ENCODE results near the gene RNF123. TPM values are rescaled to one million over a fixed set of nuclear protein-coding genes. Genes with fewer than 3 reads are reported as not detected.

RNF123 gene
- total and polyA plus RNA-seq, 4 donors = 22.2 to 45.0 (median 23.1) TPM

- WGBS, 2 donors = 54 to 66% methylated on average over 18 of the region's 18 CpGs
- Histone ChIP-seq H3K9me3 (ENCODE audit: control insufficient read depth in 4 of 4, insufficient read depth in 3 of 4, low read length in 3 of 4) (peaks cover 0 to 1% (median 0%) of the 10 kb centered on the region in 4 donors), H3K4me3 (no peak overlapping the region), H3K36me3 (ENCODE audit: control insufficient read depth in 4 of 4, insufficient read depth in 4 of 4, low read length in 4 of 4) (no peaks in the 10 kb centered on the region), H3K27ac (ENCODE audit: low read depth in 1 of 2, low read length in 1 of 2) (no peak overlapping the region), H3K9ac (ENCODE audit: insufficient read depth in 1 of 2, low read length in 2 of 2) (no peak overlapping the region), H3K4me1 (ENCODE audit: control insufficient read depth in 5 of 5, insufficient read depth in 5 of 5, low read length in 5 of 5) (no peaks in the 10 kb centered on the region), H3K27me3 (ENCODE audit: control insufficient read depth in 3 of 3, insufficient read depth in 3 of 3, low read length in 2 of 3) (no peaks in the 10 kb centered on the region)
- ATAC-seq (ENCODE audit: insufficient read depth, low FRiP score) (no peak), DNase-seq (no peak)
- no peak for TF ChIP-seq CTCF (IDR thresholded peaks at IDR 0.05; ENCODE audit: control extremely low read depth, extremely low read depth)
Observed at GRCh38 chr3:49656541-49657112, 32.7 kb upstream of the RNF123 start.

- ATAC-seq (ENCODE audit: insufficient read depth, low FRiP score) = no peak
- H3K36me3 ChIP-seq (ENCODE audit: control insufficient read depth in 4 of 4, insufficient read depth in 4 of 4, low read length in 4 of 4) = no peaks in the 10 kb centered on the region
- no peak overlapping the region for H3K4me3 ChIP-seq
- H3K4me1 ChIP-seq (ENCODE audit: control insufficient read depth in 5 of 5, insufficient read depth in 5 of 5, low read length in 5 of 5) = no peaks in the 10 kb centered on the region
- peaks cover 0 to 1% (median 0%) of the 10 kb centered on the region in 4 donors for H3K9me3 ChIP-seq (ENCODE audit: control insufficient read depth in 4 of 4, insufficient read depth in 3 of 4, low read length in 3 of 4)
- no peaks in the 10 kb centered on the region for H3K27me3 ChIP-seq (ENCODE audit: control insufficient read depth in 3 of 3, insufficient read depth in 3 of 3, low read length in 2 of 3)
- no peak overlapping the region for H3K9ac ChIP-seq (ENCODE audit: insufficient read depth in 1 of 2, low read length in 2 of 2)
- DNase-seq = no peak
- WGBS, 2 donors = 93 to 94% methylated on average over 36 of the region's 36 CpGs
- no peak for TF ChIP-seq CTCF (IDR thresholded peaks at IDR 0.05; ENCODE audit: control extremely low read depth, extremely low read depth)
- H3K27ac ChIP-seq (ENCODE audit: low read depth in 1 of 2, low read length in 1 of 2) = no peak overlapping the region
Observed at GRCh38 chr3:49657208-49657915, 32.0 kb upstream of the RNF123 start.

- Histone ChIP-seq H3K9me3 (ENCODE audit: control insufficient read depth in 4 of 4, insufficient read depth in 3 of 4, low read length in 3 of 4) (peaks cover 0 to 1% (median 0%) of the 10 kb centered on the region in 4 donors), H3K4me3 (no peak overlapping the region), H3K4me1 (ENCODE audit: control insufficient read depth in 5 of 5, insufficient read depth in 5 of 5, low read length in 5 of 5) (no peaks in the 10 kb centered on the region), H3K27me3 (ENCODE audit: control insufficient read depth in 3 of 3, insufficient read depth in 3 of 3, low read length in 2 of 3) (no peaks in the 10 kb centered on the region), H3K36me3 (ENCODE audit: control insufficient read depth in 4 of 4, insufficient read depth in 4 of 4, low read length in 4 of 4) (no peaks in the 10 kb centered on the region), H3K9ac (ENCODE audit: insufficient read depth in 1 of 2, low read length in 2 of 2) (no peak overlapping the region), H3K27ac (ENCODE audit: low read depth in 1 of 2, low read length in 1 of 2) (no peak overlapping the region)
- WGBS, 2 donors = 64 to 82% methylated on average over 2 of the region's 2 CpGs
- no peak for DNase-seq
- no peak for ATAC-seq (ENCODE audit: insufficient read depth, low FRiP score)
- TF ChIP-seq CTCF (IDR thresholded peaks at IDR 0.05; ENCODE audit: control extremely low read depth, extremely low read depth) = no peak
Observed at GRCh38 chr3:49658711-49659110, 30.6 kb upstream of the RNF123 start.
